Body of pancreas (tissue), 4 donors: ENCODE measurements around the gene EYS. TPM values are rescaled to one million over a fixed set of nuclear protein-coding genes. Genes with fewer than 3 reads are reported as not detected.

Source experiments
- ATAC-seq: fragments of 150-250 bp; one replicate; pipeline ENCODE4 v1.9.1; 2016
- DNase-seq, 4 donors: peaks; one replicate each; pipeline ENCODE4 v3.0.0-alpha.2; 2019
- H3K27ac ChIP-seq, 4 donors: fragments of 200-600 bp; sonication (generic); 1 replicate in 3 of 4; 2 replicates in 1 of 4; pipeline versions ENCODE4 v1.5.1 to v1.6.1; 2016 to 2019; ENCODE audit warnings: mild to moderate bottlenecking in 1 of 4, mixed read lengths in 1 of 4, moderate library complexity in 1 of 4
- H3K27me3 ChIP-seq, 2 donors: fragments of 200-600 bp; sonication (generic); one replicate each; pipeline ENCODE4 v1.6.0; 2016; ENCODE audit warnings: mild to moderate bottlenecking in 1 of 2
- H3K36me3 ChIP-seq, 2 donors: fragments of 200-600 bp; sonication (generic); replicated peaks in 1 of 2; 2 replicates each; pipeline ENCODE4 v1.5.1; 2016; ENCODE audit warnings: low read depth in 2 of 2; ENCODE audit not compliant: insufficient read depth in 1 of 2
- H3K4me1 ChIP-seq: fragments of 200-600 bp; sonication (generic); one replicate; pipeline ENCODE4 v1.6.0; 2016
- H3K4me3 ChIP-seq, 2 donors: fragments of 200-600 bp; sonication (generic); 1 replicate in 1 of 2; 2 replicates in 1 of 2; pipeline ENCODE4 v1.5.1; 2016 to 2019
- H3K9me3 ChIP-seq, 3 donors: fragments of 200-600 bp; sonication (generic); 1 replicate in 2 of 3; 2 replicates in 1 of 3; pipeline ENCODE4 v1.5.1; 2016
- POLR2A ChIP-seq, 3 donors: fragments of 450-650 bp; IDR thresholded peaks; one replicate each; pipeline ENCODE4 v1.6.1; 2016; ENCODE audit warnings: antibody characterized with exemption in 3 of 3, mild to moderate bottlenecking in 2 of 3
- WGBS, 2 donors: methylation state at CpG; one replicate each; pipeline ENCODE4 v1.1.5; 2017; 5-methylcytosine and 5-hydroxymethylcytosine counted together
- intact Hi-C: fragments of 100-400 bp; cut with DNase I; formaldehyde crosslinking; loops from one replicate; pipeline ENCODE4 v1.15.1; 2023
- total RNA-seq, 2 donors: library from RNA; depleted of rRNA; stranded (reverse); fragments of >200 nt; gene quantifications; one replicate each; pipeline ENCODE4 v1.1.0, GENCODE V29; 2016
- TF ChIP-seq, protein P1 (sequence below), 7 experiments: fragments of 450-650 bp in 4 of 7; fragments of 200-600 bp in 3 of 7; sonication (generic) in 3 of 7; IDR thresholded peaks; one replicate each; pipeline ENCODE4 v1.5.1; 2016 to 2019; ENCODE audit warnings: antibody characterized with exemption in 7 of 7

Gene EYS
- total RNA-seq, 2 donors from 2014 or later = 0.26 TPM; not detected in 1

DNA sequence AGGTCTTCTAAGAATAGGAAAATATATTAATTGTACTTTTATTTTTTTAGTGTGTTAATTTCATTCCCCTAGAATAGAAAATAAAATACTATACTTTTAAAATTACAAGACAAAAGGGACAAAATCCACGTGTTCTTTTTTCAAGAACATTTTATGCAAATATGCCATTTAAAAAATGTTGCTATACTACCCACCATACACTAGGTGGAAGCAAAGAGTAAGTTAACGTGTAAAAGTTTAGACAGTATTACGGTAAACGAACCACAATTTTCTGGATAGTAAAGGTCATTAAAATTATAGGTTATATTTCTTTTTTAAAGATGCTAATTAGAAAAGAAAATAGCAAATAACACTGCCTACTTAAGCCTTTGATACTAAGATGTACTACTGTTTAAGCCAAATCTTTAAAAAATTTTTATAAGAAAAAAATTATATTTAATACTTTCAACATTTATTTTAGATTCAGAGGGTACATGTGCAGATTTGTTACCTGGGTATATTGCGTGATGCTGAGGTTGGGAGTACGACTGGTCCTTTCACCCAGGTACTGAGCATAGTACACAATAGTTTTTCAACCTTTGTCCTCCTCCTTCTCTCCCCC, 1783.8 kb downstream of the EYS start:
- ATAC-seq = peak; percentile 71
- TF ChIP-seq, protein P1, sequence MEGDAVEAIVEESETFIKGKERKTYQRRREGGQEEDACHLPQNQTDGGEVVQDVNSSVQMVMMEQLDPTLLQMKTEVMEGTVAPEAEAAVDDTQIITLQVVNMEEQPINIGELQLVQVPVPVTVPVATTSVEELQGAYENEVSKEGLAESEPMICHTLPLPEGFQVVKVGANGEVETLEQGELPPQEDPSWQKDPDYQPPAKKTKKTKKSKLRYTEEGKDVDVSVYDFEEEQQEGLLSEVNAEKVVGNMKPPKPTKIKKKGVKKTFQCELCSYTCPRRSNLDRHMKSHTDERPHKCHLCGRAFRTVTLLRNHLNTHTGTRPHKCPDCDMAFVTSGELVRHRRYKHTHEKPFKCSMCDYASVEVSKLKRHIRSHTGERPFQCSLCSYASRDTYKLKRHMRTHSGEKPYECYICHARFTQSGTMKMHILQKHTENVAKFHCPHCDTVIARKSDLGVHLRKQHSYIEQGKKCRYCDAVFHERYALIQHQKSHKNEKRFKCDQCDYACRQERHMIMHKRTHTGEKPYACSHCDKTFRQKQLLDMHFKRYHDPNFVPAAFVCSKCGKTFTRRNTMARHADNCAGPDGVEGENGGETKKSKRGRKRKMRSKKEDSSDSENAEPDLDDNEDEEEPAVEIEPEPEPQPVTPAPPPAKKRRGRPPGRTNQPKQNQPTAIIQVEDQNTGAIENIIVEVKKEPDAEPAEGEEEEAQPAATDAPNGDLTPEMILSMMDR (IDR thresholded peaks at IDR 0.05) = peak; percentile 20 to 74 (median 62)
- no peak for TF ChIP-seq POLR2A (IDR thresholded peaks at IDR 0.05)
- no peaks in the 10 kb centered on the region for H3K9me3 ChIP-seq
- no peaks in the 10 kb centered on the region for H3K27me3 ChIP-seq
- intact Hi-C loops = no loop called here
- H3K36me3 ChIP-seq = no peaks in the 10 kb centered on the region
- WGBS, 2 donors = 6 to 10% methylated on average over 6 of the region's 6 CpGs
- H3K4me3 ChIP-seq = no peak overlapping the region
- H3K4me1 ChIP-seq = peaks cover 6% of the 10 kb centered on the region
- H3K27ac ChIP-seq = no peak overlapping the region
- DNase-seq = no peak

DNA sequence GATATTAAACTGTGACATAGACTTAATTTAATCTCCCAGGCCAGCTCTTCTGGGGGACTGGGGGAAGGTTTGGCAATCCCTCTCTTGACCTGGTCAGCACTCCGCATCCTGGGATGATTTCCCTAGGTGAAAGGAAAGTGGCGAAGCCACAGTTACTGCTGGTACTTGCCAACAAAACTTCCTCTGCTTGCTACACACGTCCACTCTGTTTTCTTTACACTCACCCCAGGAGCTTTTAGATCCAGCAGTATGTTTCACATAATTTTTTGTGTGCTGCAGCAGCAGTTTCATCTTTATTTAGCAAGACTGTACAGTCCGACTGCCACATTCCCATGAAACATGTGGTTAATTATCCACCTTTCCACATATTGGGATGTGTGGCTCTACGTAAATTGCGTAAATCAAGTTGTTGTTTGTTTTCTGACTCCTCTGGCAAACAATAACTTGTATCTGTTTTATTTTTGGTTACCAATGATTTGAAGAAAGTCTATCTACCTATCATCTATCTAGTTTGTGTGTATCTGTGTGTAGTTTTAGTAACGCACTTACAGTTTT, 1787.4 kb downstream of the EYS start:
- WGBS, 2 donors = 45 to 53% methylated on average over 7 of the region's 7 CpGs
- Histone ChIP-seq H3K4me3 (no peak overlapping the region), H3K9me3 (no peaks in the 10 kb centered on the region), H3K27me3 (no peaks in the 10 kb centered on the region), H3K27ac (no peak overlapping the region), H3K36me3 (no peaks in the 10 kb centered on the region), H3K4me1 (no peaks in the 10 kb centered on the region)
- intact Hi-C loops = no loop called here
- DNase-seq (no peak), ATAC-seq (no peak)
- TF ChIP-seq, protein P1 (IDR thresholded peaks at IDR 0.05) = no peak
- no peak for TF ChIP-seq POLR2A (IDR thresholded peaks at IDR 0.05)

DNA sequence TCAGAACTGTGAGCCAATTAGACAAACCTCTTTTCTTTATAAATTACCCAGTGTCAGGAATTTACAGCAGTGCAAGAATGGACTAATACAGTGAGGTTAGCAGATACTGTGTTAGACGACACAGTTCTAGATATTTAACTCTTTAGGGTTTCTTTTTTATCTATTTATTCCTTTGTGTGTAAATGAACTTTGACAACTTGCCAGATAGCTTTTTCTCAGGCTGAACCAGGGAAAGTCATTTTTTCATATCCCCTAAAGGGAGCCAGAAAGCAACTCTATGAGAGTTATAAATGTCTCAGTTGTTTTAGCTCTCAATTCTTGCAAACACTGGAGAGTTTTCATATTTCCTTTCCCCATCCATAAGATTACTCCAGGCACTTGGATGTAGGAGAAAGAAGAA, 1794.1 kb downstream of the EYS start:
- intact Hi-C loops = no loop called here
- no peak overlapping the region for H3K27ac ChIP-seq
- 4 to 20% methylated on average over 1 of the region's 1 CpG for WGBS, 2 donors
- H3K27me3 ChIP-seq = no peaks in the 10 kb centered on the region
- no peaks in the 10 kb centered on the region for H3K9me3 ChIP-seq
- ATAC-seq = no peak
- DNase-seq = no peak
- TF ChIP-seq, protein P1 (IDR thresholded peaks at IDR 0.05) = no peak
- TF ChIP-seq POLR2A (IDR thresholded peaks at IDR 0.05) = no peak
- no peaks in the 10 kb centered on the region for H3K4me1 ChIP-seq
- H3K4me3 ChIP-seq = no peak overlapping the region
- no peaks in the 10 kb centered on the region for H3K36me3 ChIP-seq

DNA sequence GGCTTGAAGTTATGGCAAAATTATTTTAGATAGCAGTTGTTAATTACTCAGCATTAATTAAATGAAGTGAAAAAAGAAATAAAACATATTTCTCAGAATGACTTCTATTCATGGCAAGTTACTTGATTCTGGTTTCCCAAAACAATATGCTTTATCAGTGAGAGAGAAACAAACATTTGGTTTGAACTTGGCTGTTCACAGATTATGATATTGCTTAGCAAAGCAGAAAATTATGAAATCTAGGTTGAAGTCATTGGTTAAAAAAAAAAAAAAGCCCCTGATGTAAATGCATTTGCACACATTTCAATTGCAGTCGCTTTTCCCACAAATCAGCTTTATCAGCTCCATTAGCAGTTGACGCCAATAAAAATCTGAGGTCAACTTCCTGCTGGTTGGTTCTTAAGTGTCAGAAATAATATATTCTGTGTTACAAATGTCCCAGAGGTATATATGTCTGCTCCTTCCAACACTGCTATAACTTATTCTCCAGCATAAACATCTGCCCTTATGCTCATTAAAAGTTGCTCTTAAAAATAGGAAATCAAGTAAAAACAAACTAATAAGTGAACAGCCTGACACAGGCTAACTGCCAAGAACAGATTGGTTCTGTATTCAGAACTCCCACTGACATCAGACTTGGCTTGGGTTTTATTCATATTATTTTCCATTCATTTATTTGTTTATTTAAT, 1796.0 kb downstream of the EYS start:
- WGBS, 2 donors = 9 to 30% methylated on average over 2 of the region's 2 CpGs
- ATAC-seq = peak; percentile 48

More for the DNA sequence above, 1796.0 kb downstream of the EYS start:
- Histone ChIP-seq H3K27me3 (no peaks in the 10 kb centered on the region), H3K4me3 (no peak overlapping the region), H3K4me1 (no peaks in the 10 kb centered on the region), H3K36me3 (no peaks in the 10 kb centered on the region), H3K9me3 (no peaks in the 10 kb centered on the region), H3K27ac (peak overlapping the region in 1 of 4 donors; percentile 27)
- intact Hi-C loops = no loop called here
- no peak for DNase-seq
- TF ChIP-seq, protein P1 (IDR thresholded peaks at IDR 0.05) = no peak
- TF ChIP-seq POLR2A (IDR thresholded peaks at IDR 0.05) = no peak
